Esophagus squamous epithelium (tissue), 5 donors: ENCODE measurements around the gene CAMK4. TPM values are rescaled to one million over a fixed set of nuclear protein-coding genes. Genes with fewer than 3 reads are reported as not detected.

ENCODE experiments used
- DNase-seq: peaks from one replicate; lab custom pipeline; 2025; lab: John Stamatoyannopoulos, UW
- H3K27ac ChIP-seq, 4 donors: fragments of 200-600 bp; sonication (generic); one replicate each; pipeline ENCODE4 v1.5.1; 2016 to 2019; ENCODE audit warnings: mild to moderate bottlenecking in 1 of 4
- H3K27me3 ChIP-seq, 4 donors: fragments of 200-600 bp; sonication (generic); 1 replicate in 3 of 4; 2 replicates in 1 of 4; pipeline versions ENCODE4 v1.5.1 to v1.6.0; 2017 to 2021; ENCODE audit warnings: antibody characterized with exemption in 1 of 4
- H3K36me3 ChIP-seq, 3 donors: fragments of 200-600 bp; sonication (generic); one replicate each; pipeline ENCODE4 v1.5.1; 2016 to 2019
- H3K4me1 ChIP-seq, 3 donors: fragments of 200-600 bp; sonication (generic); one replicate each; pipeline ENCODE4 v1.5.1; 2017 to 2019
- H3K4me3 ChIP-seq, 4 donors: fragments of 200-600 bp; sonication (generic); 1 replicate in 3 of 4; 2 replicates in 1 of 4; pipeline ENCODE4 v1.5.1; 2016 to 2019; ENCODE audit warnings: mild to moderate bottlenecking in 2 of 4, moderate library complexity in 1 of 4
- H3K9me3 ChIP-seq, 3 donors: fragments of 200-600 bp; sonication (generic); one replicate each; pipeline ENCODE4 v1.5.1; 2016 to 2019
- POLR2A ChIP-seq, 4 donors: fragments of 450-650 bp; IDR thresholded peaks; one replicate each; pipeline ENCODE4 v1.6.1; 2017; ENCODE audit warnings: antibody characterized with exemption in 4 of 4, mild to moderate bottlenecking in 4 of 4, moderate library complexity in 3 of 4
- WGBS, 2 donors: methylation state at CpG; one replicate each; pipeline ENCODE4 v1.1.5; 2018; 5-methylcytosine and 5-hydroxymethylcytosine counted together
- intact Hi-C: fragments of 100-400 bp; cut with DNase I; formaldehyde crosslinking; loops from one replicate; pipeline ENCODE4 v1.15.0; 2022
- total RNA-seq, 4 donors: library from RNA; depleted of rRNA; stranded (reverse); fragments of >200 nt; gene quantifications; one replicate each; pipeline ENCODE4 v1.1.0, GENCODE V29; 2016
- TF ChIP-seq, protein P1 (sequence below), 6 experiments: fragments of 450-650 bp in 4 of 6; fragments of 200-600 bp in 2 of 6; sonication (generic) in 2 of 6; IDR thresholded peaks; one replicate each; pipeline ENCODE4 v1.5.1; 2016 to 2019; ENCODE audit warnings: antibody characterized with exemption in 6 of 6, mild to moderate bottlenecking in 4 of 6, moderate library complexity in 4 of 6
- donor health status: DM: yes; HTN: yes; CAD: no.

The CAMK4 gene
- total RNA-seq, 4 donors from 2014 or later = 1.5 to 3.2 (median 2.6) TPM

GRCh38 chr5:111394586-111394985 is 170.4 kb downstream of the CAMK4 start:
- no peak overlapping the region for H3K27ac ChIP-seq
- no peaks in the 10 kb centered on the region for H3K4me1 ChIP-seq
- DNase-seq = no peak
- H3K36me3 ChIP-seq = no peaks in the 10 kb centered on the region
- 33 to 54% methylated on average over 3 of the region's 3 CpGs for WGBS, 2 donors
- intact Hi-C loops = no loop called here
- TF ChIP-seq, protein P1, sequence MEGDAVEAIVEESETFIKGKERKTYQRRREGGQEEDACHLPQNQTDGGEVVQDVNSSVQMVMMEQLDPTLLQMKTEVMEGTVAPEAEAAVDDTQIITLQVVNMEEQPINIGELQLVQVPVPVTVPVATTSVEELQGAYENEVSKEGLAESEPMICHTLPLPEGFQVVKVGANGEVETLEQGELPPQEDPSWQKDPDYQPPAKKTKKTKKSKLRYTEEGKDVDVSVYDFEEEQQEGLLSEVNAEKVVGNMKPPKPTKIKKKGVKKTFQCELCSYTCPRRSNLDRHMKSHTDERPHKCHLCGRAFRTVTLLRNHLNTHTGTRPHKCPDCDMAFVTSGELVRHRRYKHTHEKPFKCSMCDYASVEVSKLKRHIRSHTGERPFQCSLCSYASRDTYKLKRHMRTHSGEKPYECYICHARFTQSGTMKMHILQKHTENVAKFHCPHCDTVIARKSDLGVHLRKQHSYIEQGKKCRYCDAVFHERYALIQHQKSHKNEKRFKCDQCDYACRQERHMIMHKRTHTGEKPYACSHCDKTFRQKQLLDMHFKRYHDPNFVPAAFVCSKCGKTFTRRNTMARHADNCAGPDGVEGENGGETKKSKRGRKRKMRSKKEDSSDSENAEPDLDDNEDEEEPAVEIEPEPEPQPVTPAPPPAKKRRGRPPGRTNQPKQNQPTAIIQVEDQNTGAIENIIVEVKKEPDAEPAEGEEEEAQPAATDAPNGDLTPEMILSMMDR (IDR thresholded peaks at IDR 0.05) = no peak
- no peak for TF ChIP-seq POLR2A (IDR thresholded peaks at IDR 0.05)
- no peaks in the 10 kb centered on the region for H3K27me3 ChIP-seq
- no peaks in the 10 kb centered on the region for H3K9me3 ChIP-seq
- no peak overlapping the region for H3K4me3 ChIP-seq

DNA sequence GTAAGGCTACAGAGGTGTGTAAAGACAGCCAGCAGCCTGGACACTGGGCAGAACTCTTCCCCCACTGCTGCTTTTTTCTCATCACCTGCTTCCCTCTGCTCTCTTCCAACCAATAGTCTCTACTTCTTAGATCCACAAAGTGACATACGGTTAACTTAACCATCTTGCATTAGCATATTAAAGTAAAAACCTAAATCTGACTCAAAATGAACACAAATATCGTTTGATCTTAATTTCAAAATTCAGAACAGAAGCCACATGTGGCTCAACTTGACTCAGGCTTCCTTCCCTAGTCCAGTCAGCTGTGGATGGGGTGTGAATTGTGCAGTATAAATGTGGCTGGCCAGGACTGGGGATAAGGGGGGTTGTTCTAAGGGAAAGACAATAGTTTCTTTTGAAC is 173.8 kb downstream of the CAMK4 start:
- H3K27me3 ChIP-seq = no peaks in the 10 kb centered on the region
- TF ChIP-seq, protein P1 (IDR thresholded peaks at IDR 0.05) = no peak
- TF ChIP-seq POLR2A (IDR thresholded peaks at IDR 0.05) = no peak
- no peaks in the 10 kb centered on the region for H3K9me3 ChIP-seq
- no peaks in the 10 kb centered on the region for H3K36me3 ChIP-seq
- H3K4me1 ChIP-seq = no peaks in the 10 kb centered on the region
- no peak overlapping the region for H3K27ac ChIP-seq
- no peak overlapping the region for H3K4me3 ChIP-seq
- intact Hi-C loops = no loop called here
- no peak for DNase-seq
- 68 to 76% methylated on average over 2 of the region's 2 CpGs for WGBS, 2 donors

DNA sequence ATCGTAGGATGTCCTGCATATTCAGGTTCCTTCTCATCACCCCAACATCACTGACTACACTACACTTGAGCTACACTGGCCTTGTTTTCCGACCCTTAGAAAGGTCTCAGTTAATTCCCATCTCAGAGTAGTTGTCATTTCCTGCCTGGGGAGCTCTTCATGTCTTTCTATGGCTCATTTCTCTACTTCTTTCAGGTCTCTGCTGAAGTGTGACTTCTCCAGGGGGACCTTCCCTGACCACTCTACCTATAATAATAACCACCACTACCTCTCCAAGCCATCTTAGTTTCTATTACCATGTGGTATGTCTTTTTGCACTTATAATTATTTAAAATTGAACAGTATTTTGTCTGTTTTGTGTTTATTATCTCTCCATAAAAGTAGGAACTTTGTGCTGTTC is 174.9 kb downstream of the CAMK4 start:
- 33 to 82% methylated on average over 2 of the region's 2 CpGs for WGBS, 2 donors
- intact Hi-C loops = no loop called here
- H3K4me1 ChIP-seq = no peaks in the 10 kb centered on the region
- no peaks in the 10 kb centered on the region for H3K9me3 ChIP-seq
- no peak for DNase-seq
- no peak overlapping the region for H3K4me3 ChIP-seq
- H3K27ac ChIP-seq = no peak overlapping the region
- H3K27me3 ChIP-seq = no peaks in the 10 kb centered on the region
- H3K36me3 ChIP-seq = no peaks in the 10 kb centered on the region
- no peak for TF ChIP-seq POLR2A (IDR thresholded peaks at IDR 0.05)
- TF ChIP-seq, protein P1 (IDR thresholded peaks at IDR 0.05) = no peak

DNA sequence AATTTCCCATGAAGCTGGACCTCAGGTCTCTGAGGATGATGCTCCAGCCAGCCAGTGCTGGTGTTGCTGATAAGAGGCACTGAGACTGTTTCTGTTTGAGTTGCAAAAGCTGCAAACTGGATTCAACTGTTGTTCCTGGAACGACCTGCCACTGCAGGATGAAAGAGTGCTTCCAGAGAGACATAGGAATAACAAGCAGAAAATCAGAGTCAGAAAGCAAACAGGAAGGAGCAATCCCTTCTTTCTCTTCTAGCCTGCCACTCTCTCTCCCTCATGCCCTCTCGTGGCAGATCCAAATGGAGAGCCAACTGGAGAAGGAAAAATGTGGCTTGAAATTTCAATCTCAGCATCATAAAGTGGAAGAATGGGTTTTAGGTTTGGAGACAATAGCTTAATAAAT is 177.7 kb downstream of the CAMK4 start:
- intact Hi-C loops = no loop called here
- WGBS, 2 donors = 39 to 63% methylated on average over 2 of the region's 2 CpGs
- Histone ChIP-seq H3K9me3 (no peaks in the 10 kb centered on the region), H3K27me3 (no peaks in the 10 kb centered on the region), H3K4me1 (no peaks in the 10 kb centered on the region), H3K4me3 (no peak overlapping the region), H3K27ac (no peak overlapping the region), H3K36me3 (no peaks in the 10 kb centered on the region)
- TF ChIP-seq POLR2A (IDR thresholded peaks at IDR 0.05) = no peak
- TF ChIP-seq, protein P1 (IDR thresholded peaks at IDR 0.05) = no peak
- DNase-seq = no peak

- Histone ChIP-seq H3K4me1 (no peaks in the 10 kb centered on the region), H3K9me3 (no peaks in the 10 kb centered on the region), H3K27me3 (no peaks in the 10 kb centered on the region), H3K36me3 (no peaks in the 10 kb centered on the region), H3K4me3 (no peak overlapping the region), H3K27ac (no peak overlapping the region)
- no peak for DNase-seq
- 64 to 72% methylated on average over 2 of the region's 2 CpGs for WGBS, 2 donors
- intact Hi-C loops = no loop called here
- TF ChIP-seq POLR2A (IDR thresholded peaks at IDR 0.05) = no peak
- TF ChIP-seq, protein P1 (IDR thresholded peaks at IDR 0.05) = no peak
Observed at GRCh38 chr5:111404270-111404769, 180.1 kb downstream of the CAMK4 start.
